Activated gamma-delta T cell treated with Interleukin-2 at 50 U/mL for 16 hours (primary cell): ENCODE data around the gene CFAP43.

ENCODE experiments used
- DNase-seq: peaks from one replicate; pipeline ENCODE4 v3.0.0-alpha.2; 2020

The CFAP43 gene

GRCh38 chr10:104123397-104123796, 108.8 kb downstream of the CFAP43 start:
- DNase-seq, result no peak

- no peak for DNase-seq
Measured at GRCh38 chr10:104122225-104123107, 109.7 kb downstream of the CFAP43 start.

DNA sequence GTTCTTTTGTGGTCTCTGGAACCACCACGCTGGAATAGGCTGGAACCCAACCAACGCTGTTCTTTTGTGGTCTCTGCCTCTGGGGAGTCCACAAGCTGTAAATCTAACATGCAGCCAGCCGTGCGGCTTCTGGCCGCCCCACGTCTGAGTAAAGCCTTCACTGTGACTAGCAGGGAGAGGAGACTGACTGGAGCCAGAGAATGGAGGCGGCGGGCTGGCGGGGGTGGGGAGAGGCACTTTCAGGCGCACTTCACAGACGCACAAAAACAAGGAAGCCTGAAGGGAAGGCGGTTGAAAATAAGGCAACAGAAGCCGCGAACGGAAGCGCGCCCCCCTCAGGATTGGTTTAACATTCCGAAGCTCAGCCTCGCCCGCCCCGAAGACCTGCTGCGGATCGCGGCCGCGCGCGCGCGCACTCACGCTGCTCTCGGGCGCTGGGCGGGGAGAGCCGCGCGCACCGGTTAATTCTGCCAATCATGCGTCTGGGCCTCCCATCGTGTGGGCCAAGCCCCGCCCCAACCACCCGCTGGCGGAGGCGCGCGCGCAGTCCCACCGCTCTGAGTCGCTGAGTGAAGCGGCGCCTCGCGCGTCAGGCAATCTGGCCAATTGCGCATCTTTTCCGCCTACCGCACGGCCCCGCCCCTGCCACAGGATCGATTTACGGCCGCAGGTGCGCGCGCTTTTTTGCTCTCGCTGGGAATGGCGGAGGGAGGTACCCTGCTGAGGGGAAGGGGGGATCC, 110.5 kb downstream of the CFAP43 start, which contains the start of gene SFR1:
SFR1 (plus strand) TSS at position 687 of the 740 bp plus-strand sequence; CDS start at position 700, 13 bp downstream.
- peak; percentile 98 for DNase-seq

- peak; percentile 69 for DNase-seq
Measured at GRCh38 chr10:104120903-104121484, 111.2 kb downstream of the CFAP43 start.

- no peak for DNase-seq
Measured at GRCh38 chr10:104120512-104120902, 111.7 kb downstream of the CFAP43 start.

- DNase-seq, result no peak
Measured at GRCh38 chr10:104119996-104120395, 112.2 kb downstream of the CFAP43 start.

DNA sequence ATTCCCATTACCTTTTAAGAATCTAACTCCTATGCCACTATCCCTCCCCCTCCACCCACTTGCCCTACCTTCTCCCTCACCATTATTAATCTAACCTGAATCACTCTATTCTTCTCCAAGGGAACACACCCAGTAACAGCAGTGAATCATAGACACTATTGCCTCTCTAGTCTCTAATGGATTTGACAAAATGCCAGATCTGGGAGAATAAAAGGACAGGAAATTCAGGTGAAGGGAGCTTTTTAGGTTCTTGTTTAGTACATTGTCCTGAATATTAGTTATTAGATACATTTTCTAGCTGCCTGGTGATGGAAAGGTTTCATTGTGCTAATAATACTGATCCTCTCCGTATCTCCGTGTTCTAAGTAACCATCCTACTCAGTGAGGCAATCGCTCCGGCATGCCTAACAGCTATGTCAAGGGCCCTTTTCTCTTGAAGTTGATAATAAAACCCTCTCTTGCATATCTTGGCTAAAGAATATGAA, 114.3 kb downstream of the CFAP43 start:
- no peak for DNase-seq

DNA sequence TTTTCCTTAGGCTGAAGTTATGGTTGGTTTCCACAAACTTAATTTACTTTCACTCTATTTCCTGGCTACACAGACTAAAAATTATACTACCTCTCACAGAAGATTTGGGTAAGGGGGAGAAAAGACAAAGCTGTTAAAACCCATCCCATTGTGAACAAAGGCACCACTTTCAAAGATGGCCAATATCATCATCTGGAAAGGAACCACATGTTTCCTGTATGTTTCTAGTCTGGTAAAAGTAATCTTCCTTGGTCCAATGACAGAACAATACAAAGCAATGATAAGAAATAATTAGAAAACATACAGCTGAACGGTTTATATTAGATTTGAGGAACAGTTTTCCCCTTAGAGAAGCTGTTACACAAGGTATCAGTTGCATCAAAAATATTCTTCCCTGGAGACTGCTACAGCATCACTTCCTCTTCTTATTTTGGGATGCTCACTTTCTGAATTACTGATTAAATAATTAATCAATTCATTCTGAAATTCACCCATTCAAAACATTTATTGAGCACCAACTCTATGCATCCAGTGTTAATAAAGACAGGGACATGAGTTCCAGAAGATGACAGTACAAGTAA, 118.7 kb downstream of the CFAP43 start:
- DNase-seq, result no peak

DNA sequence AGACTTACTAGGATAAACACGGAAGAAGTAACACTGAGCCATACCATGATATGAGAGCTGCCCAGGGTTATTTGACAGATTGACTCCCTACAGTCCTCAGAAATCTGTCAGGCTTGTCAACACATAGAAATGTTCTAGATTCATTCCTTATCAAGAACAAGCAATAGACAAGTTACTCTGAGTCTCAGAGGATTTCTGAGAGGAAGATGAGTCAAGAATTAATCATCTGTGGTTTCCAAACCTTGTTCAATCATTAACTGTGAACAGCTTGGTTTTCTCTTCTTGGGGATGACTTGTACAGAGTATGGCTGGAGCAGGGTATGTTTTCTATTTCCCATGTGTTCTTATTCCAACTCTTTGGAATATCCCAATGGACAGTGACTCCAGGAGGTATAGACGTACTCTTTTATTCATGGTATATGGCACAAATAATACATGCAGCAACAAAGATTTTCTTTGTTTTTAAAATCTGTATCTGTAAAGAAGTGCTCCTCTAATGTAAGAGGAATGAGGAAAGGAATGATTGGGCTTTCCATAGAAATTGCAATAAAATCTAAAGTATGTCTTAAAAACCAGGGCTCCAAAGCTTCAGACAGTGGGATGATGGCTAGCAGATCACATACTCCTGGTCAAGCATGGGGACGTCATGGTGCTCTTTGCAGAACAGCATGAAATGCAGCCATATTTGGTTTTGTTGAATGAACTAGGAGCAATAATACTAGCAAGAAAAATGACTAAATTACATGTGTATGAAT, 122.1 kb downstream of the CFAP43 start:
- DNase-seq, result no peak

DNA sequence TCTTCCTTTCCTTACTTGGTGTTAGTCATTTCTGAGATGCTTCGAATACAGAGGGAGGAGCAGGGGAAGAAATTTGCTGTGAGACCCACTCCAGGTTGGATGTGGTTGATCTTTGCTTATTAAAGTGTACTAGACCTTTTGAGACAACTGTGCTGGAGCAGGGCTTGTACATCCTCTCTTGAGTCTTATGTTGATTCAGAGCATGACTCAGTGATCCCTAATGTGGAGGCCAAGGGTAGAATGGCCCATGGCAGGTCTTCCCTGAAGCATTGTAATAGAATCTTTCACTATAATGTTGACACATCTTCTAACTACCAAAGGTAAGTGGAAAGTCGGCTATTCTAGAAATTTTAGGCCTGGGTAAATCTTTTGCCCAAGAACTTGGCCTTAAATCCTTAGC, 127.2 kb downstream of the CFAP43 start:
- DNase-seq, result no peak

DNA sequence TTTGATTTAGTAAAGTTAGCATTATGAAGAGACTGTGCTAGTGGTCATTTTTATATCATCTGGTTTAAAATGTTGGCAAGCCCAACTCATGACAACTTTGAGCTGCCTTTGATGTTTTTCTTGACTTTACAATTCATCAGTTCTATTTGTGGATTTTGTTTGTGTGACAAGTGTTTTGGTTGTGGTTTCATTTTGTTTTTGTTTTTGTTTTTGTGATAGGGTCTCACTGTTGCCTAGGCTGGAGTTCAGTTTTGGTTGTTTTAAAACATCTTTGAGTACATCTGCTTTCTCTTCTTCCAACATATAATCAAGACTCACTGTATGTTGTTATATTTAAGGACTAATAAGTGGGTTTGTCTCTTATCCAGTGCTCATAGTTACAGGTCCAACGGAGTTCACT, 127.7 kb downstream of the CFAP43 start:
- no peak for DNase-seq

DNA sequence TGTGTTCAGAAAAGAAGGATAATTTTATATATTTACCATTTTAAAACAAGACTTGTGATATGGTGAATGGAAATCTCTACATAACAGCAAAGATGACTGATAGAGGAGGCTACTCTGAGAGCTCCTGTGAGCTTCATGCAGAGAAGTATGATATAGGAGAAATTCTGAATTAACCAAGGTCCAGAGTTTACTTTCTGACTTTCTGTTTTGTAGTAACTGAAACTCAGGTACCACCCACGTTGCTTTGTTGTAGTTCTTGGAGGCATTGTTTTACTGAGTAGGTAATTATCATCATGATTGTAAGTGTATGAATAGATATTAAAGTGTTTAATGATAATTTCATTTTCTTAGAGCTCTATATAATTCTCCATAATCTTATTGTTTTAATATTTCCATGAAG, 128.2 kb downstream of the CFAP43 start:
- no peak for DNase-seq

- DNase-seq, result no peak
Measured at GRCh38 chr10:104101902-104102301, 130.3 kb downstream of the CFAP43 start.

- no peak for DNase-seq
Measured at GRCh38 chr10:104100795-104101194, 131.4 kb downstream of the CFAP43 start.

DNA sequence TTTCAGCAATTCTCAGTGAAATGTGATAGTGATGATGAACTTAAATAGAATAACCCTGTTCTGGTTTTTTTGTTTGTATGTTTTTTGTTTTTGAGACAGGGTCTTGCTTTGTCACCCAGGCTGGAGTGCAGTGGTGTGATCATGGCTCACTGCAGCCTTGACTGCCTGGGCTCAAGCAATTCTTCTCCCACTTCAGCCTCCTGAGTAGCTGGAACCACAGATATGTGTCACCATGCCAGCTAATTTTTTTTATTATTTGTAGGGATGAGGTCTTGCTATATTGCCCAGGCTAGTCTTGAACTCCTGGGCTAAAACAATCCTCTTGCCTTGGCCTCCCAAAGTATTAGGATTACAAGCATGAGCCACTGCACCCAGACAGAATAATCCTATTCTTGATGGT, 132.2 kb downstream of the CFAP43 start:
- no peak for DNase-seq

DNA sequence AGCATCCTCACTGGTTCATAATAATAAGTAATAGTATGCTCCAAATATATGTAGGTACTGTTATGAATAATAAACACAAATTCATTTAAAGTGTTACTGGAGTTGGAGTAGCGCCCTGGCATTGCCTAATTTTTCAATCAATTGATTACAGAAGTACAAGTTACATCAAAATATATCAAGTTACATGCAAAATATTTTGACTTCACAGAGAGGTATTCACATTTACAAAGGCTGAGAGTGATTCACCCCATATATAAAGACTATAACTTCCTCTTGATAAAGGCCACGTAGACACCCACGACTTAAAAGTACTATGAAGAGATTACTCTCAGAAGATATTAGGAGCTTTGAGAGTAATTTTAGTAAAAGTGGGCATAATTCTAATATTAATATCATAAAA, 132.9 kb downstream of the CFAP43 start:
- no peak for DNase-seq

- no peak for DNase-seq
Measured at GRCh38 chr10:104098358-104098925, 133.7 kb downstream of the CFAP43 start.

- DNase-seq, result no peak
Measured at GRCh38 chr10:104096692-104097091, 135.5 kb downstream of the CFAP43 start.

DNA sequence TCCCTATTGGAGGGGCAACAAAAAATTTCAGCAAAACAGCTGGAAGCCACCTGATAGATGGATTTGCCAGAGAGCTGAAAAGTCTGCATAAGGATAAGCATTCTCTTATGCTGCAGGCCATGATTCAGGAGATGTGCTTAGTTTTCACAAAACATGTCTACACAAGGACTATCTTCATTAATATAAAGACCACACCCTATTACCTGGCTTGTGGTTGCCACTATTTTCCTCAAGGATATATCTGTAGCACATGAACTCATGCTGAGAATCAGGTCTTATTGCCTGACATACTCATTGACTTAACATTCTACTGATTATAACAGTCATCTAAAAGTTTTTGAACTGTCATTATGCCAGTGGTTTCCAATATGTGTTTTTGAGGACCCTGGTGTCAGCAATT, 139.4 kb downstream of the CFAP43 start:
- no peak for DNase-seq

- DNase-seq, result no peak
Measured at GRCh38 chr10:104090611-104091010, 141.6 kb downstream of the CFAP43 start.

- DNase-seq, result no peak
Measured at GRCh38 chr10:104089621-104090020, 142.5 kb downstream of the CFAP43 start.

- no peak for DNase-seq
Measured at GRCh38 chr10:104088239-104088638, 143.9 kb downstream of the CFAP43 start.
